IMR-90 (cell line): ENCODE results near the gene MT1A.

Source experiments
- CEBPB ChIP-seq: IDR thresholded peaks from 2 replicates; pipeline ENCODE4 v1.6.1; 2012; ENCODE audit warnings: low read depth, low read length, improper control_type of control experiment
- ELK1 ChIP-seq: fragments of 150-350 bp; IDR thresholded peaks from 2 replicates; pipeline ENCODE4 v1.6.1; 2016; ENCODE audit warnings: low read depth, mild to moderate bottlenecking, low read length, moderate library complexity, borderline replicate concordance
- POLR2A ChIP-seq: IDR thresholded peaks from 2 replicates; pipeline ENCODE4 v1.6.1; 2012; ENCODE audit warnings: mild to moderate bottlenecking, low read depth, low read length
- SMC3 ChIP-seq: fragments of 150-350 bp; IDR thresholded peaks from 2 replicates; pipeline ENCODE4 v1.6.1; 2016; ENCODE audit warnings: low read depth, mild to moderate bottlenecking, antibody characterized with exemption, low read length, moderate library complexity
- TF ChIP-seq, protein P1 (sequence below): conservative IDR thresholded peaks from 2 replicates; pipeline ENCODE4 v1.5.1; 2012; ENCODE audit warnings: mild to moderate bottlenecking, low read depth, low read length, improper control_type of control experiment

DNA sequence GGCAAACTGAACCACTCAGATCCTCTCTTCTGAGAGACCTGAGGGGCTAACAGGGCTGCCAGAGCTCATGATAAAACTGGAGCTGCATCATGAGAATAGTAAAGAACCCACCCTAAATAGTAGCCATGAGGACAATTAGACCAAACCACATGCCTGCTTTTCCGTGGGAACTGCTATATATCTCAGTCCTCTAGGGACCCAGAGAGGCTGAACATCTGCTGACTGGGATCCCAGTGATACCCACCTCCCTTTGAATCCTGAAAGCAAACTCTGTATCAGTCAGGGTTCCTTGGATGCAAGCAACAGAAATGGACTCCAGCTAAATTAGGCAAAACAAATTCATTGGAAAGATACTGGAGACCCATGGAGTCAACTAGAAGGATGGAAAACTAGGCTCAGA, 50.3 kb downstream of the MT1A start:
- TF ChIP-seq, protein P1, sequence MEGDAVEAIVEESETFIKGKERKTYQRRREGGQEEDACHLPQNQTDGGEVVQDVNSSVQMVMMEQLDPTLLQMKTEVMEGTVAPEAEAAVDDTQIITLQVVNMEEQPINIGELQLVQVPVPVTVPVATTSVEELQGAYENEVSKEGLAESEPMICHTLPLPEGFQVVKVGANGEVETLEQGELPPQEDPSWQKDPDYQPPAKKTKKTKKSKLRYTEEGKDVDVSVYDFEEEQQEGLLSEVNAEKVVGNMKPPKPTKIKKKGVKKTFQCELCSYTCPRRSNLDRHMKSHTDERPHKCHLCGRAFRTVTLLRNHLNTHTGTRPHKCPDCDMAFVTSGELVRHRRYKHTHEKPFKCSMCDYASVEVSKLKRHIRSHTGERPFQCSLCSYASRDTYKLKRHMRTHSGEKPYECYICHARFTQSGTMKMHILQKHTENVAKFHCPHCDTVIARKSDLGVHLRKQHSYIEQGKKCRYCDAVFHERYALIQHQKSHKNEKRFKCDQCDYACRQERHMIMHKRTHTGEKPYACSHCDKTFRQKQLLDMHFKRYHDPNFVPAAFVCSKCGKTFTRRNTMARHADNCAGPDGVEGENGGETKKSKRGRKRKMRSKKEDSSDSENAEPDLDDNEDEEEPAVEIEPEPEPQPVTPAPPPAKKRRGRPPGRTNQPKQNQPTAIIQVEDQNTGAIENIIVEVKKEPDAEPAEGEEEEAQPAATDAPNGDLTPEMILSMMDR: no peak
- no peak for TF ChIP-seq ELK1
- no peak for TF ChIP-seq SMC3
- TF ChIP-seq CEBPB: no peak
- TF ChIP-seq POLR2A: no peak
